GM21447 (cell line): Measurements from ENCODE around the gene AUTS2.

ENCODE experiments used
- ATAC-seq: cut with Tn5 transposase; IDR thresholded peaks from one replicate; pipeline ENCODE4 v1.9.1; 2021; ENCODE audit not compliant: unreplicated experiment

AUTS2 gene

DNA sequence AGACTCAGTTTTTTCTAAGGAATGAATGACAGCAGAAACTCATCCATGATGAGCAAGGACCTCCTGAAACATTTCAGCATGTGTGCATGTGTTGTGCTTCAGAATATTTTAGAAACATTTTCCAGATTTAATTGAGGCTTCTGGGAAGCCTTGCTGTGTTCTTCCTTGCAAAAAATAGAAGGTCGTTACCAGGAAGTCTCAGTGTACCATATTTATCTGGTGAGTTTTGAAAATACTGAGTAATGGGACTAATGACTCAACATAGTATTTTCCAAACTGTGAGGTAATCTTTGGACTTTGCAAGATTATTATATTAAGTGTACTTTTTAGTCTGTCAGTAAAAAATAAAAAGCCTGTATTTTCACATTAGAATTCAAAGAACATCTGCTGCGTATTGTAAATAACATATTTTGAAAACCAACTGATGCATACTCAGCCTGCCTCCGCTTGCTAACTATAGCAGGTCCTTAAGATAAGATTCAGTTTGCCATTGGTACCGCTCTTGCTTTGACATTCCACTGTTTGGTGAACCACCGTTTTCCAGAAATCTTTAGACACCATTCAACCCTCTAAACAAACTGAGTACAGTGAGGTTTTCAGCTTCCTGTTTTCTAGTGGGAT lies 794.1 kb downstream of the AUTS2 start:
- ATAC-seq = no peak

DNA sequence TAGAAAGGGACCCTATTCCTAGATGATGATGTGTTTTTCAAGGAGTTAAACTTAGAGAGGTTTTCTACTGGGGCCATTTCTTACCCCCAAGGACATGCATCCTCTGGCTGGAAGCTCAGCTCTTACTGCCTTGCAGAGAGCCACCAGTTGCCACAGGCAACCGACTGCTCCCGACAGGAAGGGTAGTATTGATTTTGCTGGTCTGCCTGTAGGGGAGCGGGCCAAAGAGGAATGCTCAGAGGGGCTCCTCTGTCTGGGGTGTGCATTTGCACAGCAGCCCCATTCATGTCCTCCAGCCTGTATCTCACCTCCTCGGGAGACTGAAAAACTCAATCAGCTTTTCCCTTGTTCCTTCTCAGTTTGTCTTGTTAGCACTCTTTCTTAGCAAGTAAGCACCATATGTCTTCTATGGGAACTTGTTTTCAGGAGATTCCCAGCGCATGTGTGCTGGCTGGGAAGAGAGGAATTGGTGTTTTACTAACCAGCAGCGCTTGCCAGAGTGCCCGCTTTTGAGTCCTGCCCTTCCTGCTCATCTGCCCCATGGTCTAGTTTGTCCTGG lies 794.7 kb downstream of the AUTS2 start:
- no peak for ATAC-seq

DNA sequence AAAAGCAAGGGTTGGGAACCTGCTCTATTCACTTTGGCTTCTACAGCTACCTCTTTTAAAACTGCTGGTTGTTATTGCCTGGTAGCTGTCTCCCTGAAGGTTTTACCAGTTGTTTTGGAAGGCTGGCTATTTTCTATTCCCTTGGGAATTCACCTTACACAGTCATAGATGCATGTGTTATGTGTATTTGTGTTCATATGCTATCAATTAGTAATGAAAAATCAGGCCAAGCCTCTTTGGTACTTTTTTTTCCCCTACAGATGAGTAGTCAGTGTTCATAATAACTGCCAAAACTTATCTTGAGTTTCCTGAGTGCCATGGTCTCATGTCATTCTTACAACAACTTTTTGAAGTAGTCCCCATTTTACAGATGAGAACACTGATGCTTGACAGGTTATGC lies 795.7 kb downstream of the AUTS2 start:
- ATAC-seq = no peak

DNA sequence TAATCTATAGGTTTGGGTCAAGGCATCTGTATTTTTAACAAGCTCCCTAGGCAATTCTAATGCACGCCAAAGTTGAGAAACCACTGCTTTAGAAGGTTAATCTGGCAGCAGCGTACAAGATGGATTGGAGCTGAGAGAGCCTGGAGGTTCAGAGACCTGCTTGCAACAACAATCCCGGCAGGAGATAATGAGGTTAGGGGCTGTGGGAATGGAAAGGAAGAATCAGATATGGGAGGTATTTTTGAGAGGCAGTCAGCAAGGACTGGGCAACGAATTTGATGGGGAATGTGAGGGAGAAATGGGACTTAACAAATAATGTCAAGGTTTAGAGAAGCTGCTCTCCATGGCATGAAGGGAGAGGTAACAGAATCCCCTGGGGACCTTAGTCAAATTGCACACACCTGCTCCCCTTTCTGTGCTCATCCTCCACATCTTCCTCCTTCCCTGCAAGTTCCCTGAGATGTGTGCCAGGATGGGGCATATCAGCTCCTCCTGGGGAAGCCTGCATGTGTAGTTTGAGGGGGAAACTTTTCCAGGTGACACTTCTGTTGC lies 802.6 kb downstream of the AUTS2 start:
- ATAC-seq = no peak

DNA sequence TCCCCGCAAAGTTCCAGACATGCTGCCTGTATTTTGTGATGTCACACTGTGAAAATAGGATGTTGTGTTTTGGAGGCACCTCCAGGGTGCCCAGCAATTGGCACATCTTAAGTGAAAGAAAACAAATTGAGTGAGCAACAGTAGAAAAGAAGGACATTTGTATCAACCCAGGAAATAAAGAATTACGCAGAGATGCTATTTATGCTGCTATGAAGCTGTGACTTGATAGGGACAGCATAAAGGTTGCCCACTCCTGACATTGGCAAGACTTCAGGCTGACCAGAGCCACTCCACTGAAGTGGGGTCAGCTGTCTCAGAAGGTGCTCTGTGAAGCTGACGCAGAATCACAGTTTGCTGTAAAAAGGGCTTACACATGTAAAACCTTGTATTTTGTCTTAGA lies 803.8 kb downstream of the AUTS2 start:
- ATAC-seq = no peak

DNA sequence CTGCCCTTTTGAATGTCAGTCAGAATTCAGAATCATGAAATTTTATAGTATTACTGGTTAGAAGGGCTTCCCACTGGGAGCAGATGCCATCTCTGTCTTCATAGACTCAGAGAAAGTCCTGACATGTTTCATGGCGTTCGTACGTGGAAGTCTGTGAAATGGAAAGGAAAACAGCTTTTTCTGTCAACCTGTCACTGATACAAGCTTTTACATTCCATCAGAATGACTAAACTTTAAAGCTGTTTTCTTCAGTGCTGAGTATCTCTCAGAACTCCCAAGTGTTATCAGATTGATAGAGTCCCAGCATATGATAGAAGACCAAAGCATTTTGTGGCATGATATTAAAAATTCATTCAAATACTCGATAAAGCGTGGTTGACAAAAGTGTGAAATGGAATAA lies 807.0 kb downstream of the AUTS2 start:
- ATAC-seq = no peak

DNA sequence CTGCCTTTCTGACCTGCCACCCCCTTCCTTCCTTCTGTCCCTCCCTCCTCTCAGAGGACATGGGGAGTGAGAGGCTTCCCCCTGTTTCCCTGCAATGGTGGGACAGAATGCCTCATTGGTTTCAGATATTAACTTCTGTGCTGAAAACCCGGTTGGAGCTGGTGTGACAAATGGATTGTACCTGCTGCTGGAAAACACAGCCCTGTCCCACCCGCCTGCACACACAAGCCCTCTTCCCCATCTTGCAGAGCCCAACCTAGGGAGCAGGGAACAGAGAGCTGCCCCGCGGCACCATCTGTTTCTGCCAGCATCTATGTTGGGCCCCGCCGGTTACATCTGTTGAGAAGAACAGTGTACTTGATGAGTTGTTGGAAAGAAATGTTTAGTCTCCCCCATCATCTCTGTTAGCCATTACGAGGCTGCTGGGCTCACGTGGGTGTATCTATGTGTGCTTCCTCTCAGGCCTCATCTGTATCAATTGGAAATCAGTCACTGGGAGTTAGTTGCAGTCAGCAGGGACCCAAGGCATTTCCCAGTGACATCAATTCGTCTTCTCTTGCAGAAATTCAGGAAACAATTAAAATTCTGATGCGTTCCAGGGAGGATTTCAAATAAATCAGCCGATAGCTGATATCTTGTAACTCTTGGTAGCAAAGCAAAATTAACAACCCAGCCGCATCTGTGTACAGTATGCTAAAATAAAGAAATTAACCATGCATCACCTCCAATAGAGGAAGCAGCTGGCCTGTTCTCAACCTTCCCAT lies 808.1 kb downstream of the AUTS2 start:
- ATAC-seq = no peak

DNA sequence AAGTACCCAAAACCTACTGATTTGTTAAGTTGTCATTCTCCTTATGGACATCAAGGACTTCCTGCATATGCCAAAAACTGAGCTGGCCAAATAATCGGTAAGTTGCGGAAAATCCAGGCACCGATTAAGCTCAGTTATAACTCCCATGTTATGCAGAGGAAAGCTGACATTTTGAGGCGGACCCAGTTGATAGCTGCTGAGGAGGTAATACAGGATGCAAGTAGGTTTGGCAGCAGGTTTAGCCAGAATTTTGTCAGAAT lies 808.6 kb downstream of the AUTS2 start:
- ATAC-seq = no peak

DNA sequence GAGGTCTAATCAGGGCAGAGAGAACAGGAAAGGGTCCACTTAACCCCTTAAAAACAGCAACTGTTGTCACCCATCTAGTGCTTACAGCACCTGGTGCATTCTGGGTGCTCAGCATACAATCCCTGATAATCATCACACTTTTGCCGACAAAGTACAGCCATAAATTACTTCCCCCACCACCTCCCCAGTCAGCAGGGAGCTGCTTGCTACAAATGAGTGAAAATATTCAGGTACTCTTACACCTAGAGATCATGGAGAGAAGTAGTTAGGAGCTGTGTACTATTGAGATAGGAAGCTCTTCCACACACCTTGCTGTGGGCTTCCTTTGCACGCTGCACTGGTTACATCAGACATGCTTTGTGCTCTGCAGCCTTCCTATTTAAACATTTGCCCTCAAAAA lies 810.2 kb downstream of the AUTS2 start:
- ATAC-seq = no peak

DNA sequence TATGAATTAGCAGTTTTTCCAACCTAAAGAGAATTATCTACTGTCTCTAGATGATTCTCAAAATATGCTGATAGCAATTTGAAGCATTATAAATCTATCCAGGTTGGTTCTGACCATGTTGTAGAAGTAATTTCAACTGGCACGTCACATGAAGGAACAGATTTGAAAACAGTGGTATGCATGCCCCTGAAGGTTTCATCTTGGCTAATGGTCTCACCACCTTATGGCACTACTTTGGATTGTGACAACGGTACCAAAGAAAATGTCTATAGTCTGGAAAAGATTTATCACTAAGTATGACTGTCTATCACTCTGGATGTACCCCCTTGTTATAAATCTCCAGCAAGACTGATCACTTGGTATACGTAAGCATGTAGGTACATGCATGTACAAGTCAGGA lies 810.6 kb downstream of the AUTS2 start:
- ATAC-seq = no peak

DNA sequence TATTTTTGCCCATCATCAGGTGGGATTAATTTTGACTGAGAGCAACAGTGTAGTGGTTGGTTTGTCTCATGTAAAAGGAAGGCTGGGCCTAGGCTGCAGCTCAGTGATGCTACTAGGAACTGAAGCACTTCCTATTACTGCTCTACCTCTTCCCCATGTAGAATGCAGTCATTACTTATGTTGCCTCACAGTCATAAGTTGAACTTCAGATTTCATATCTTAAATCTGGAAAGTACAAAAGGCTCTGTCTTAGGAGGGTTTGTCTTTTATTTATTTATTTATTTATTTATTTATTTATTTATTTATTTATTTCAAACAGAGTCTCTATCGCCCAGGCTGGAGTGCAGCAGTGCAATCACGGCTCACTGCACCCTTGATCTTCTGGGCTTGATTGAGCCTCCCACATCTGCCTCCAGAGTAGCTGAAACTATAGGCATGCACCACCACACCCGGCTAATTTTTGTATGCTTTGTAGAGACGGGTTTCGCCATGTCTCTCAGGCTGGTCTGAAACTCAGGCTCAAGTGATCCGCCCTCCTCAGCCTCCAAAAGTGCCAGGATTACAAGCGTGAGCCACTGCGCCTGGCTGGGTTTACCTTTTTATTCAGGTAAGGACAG lies 812.0 kb downstream of the AUTS2 start:
- ATAC-seq = no peak

DNA sequence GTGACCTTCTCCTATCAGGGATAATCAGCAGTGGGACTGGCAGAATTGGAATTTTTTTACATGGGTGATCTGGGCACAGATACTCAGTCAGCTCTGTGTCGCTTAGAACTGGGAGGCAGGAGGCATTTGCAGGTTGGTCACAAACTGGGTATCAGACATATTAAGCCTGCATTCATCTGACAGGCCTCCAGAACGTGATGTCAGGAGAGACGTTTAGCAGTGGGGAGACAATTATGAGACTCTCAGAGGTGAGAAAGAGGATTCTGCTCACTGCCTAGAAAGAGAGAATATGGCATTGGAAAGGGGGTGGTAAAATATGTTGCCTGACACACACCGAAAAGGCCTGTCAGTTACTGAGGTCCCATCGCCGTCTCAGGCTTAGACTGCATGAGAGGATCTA lies 816.1 kb downstream of the AUTS2 start:
- ATAC-seq = no peak

DNA sequence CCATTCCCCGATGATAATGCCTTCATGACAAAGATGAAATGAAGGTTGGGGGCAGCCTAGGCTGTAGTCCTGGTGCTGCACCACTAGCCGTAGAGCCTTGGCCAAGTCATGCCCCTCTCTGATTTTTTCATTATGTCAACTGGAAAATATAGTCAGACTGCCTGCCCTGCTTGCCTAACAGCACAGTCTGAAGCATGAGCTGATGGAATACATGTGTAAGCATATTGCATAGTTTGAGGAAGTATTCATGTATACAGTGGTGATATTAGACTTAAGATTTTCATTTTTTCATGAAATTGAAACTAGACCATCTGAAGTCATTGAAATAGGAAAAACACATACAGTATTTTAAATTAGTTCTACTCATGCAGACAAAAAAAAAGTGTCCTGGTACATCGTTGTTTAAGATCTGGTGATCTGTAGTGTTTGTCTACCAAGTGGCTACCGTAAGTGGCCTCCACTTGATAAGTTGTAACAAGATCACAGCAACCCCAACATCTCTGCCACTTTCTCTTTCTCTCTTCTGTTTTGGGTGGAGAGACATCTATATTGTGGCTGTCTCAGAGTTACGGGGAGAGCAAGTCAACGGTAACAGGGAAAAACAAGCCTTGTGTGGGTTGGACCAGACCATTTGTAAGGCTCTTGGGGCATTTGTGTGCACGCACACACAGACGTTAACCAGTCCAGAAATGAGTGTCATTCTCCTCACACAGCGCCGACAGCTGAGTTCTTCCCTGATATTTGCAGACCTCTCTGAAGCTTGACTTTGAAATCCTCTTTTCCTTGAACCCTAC lies 817.1 kb downstream of the AUTS2 start:
- ATAC-seq = peak; percentile 53

DNA sequence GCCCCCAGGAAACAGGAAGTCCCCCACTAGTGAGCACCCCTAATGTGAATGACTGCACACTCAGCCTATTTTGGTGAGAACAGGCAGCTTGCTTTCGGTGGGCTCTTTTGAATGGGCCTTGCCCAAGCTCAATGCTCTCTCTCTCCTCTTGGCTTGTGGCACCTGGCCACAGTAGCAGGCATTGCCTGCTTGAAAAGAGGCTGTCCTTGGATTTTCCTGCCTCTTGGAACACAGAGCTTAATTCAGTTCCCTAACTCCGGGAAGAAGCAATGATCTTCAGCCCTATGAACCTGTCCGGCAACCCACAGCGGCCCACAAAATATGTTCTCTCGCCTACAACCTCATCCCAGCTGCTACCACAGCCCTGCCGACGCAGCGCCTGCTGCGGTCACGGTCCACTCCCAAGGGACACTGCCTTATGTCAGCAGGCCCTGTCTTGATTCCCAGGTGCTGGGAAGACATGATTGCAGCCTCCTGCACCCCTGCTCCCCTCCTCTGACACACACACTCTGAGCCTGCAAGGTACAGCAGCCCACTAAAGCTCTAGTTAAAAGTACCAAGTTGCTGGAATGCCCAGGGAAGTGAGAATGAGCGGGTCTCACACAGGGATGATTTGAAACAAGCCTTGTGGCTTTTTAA lies 818.2 kb downstream of the AUTS2 start:
- ATAC-seq = no peak

DNA sequence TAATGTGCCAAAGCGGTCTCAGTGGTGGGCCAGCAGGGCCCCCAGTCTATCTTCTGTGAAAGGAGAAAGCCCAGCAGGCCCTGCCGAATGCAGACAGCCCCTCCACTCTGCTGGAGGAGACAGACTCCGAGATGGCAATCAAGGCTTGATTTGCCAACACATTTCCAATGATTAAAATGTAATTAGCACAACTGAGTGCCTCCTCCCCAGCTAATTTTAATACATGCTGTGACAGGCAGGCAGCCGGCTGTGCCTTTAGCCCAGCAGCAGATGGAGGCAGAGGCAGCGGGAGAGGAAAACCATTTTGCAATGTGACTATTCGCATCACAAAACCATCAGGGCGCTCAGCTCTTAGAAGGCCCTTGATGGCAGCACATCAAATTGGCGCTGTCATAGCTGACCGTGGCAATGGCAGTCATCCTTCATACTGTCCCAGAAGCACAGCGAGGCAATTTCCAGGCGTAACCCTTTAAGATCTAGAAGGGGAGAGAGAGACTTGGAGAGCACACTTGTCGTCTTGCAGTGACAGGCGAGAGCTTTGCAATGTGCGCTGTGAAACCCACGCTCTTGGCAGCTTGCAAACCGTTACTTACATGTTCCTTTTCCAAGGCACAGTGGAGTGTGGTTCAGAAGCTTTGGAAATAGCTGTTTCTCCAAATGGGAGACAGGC lies 818.8 kb downstream of the AUTS2 start:
- ATAC-seq = no peak

DNA sequence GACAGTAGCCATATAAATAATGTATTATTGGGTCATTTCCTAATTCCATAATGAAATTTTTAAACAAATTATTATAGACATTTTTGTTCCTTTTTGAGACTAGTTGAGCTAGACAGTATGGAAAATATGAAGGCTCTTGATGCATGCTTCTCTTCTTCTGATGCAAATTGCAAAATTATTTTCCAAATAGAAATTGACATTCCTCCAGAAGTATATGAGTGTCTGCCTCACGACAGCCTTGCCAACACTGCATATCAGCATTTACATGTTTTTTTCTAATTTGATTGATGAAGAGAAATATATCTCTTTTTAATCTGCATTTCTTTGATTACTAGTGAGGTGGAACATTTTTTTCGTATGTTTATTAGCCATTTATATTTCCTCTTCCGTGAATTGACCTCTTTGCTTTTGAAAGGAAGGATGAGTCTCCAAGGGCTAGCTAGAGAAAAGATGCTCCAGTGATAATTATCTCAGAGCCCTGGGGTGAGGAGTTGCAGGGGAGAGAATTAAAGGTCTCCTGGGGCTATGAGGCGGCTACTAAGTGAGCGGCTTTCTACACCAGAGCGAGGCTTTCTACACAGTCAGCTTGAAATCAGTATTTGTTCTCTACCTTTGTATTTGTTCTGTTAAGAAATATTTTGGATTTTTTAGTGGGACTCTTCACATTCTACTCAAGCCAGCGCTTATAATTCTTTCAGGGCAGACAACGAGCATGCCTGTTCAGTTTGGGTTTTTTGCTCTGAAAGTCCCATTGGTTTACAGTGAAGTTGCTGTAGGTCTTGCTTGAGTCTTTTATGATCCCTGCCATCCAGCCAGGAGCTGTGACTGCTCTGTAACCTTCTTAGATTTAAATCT lies 821.5 kb downstream of the AUTS2 start:
- ATAC-seq = no peak

DNA sequence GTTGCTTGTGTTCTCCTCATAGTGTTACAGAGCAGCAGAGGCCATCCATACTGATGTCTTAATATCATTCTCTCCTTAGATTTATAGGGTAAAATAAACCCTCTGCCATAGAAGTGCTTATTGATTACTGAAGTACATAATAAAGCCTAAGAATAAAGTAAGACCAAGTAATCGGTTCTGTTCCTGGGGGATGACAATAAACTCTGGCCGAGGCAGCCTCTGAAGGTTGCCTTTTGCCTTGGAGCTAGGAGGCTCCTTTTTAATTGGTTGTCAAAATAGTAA lies 822.0 kb downstream of the AUTS2 start:
- no peak for ATAC-seq

DNA sequence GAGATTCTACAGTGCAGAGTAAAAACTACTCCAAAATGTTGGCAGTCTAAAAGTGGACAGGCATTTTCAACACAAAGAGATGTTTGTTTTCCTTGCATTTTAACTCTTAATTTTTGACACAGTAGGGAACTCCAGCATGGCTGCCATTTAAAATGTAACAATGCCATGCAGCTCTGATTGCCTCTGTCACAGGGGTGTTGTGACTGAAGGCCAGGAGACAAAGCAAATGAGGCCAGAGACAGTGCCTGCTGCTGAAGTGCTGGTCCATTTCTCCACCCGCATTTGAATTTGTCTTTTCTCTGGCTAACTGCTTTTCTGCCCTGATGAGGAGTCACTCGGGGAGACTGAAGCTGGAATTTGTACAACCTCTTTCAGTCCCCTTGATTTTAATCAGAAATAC lies 823.0 kb downstream of the AUTS2 start:
- no peak for ATAC-seq

DNA sequence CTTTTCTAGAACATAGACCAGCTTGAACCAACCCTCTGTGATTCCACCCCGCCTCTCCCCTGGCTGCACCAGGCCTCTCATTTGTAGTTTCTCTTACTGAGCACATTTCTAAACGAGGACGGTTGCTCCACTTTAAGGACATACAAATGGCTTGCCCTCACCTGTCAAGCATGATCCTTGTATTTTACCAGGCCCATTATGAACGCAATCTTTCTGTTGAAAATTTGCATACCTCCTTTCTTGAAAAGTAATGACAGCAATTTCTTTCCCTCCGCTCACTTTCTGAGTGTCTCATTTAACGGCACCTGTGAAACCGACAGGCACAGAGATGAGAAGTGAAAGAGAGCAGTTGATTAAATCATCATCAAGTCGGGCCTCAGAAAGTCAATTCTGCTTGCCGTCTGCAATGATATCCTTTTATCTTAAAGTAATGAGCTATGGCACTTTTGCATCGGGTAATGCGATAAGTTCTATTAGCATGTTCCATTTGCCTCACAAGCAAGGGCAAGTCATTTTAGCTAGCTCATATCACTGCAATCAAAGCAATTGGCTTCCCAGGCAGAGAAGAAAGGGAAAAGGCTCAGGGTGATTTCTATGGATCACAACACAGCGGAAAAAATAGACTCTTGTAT lies 828.1 kb downstream of the AUTS2 start:
- ATAC-seq = peak; percentile 69
